Epithelial cell of esophagus (primary cell): Measurements from ENCODE around the gene VWA3B.

Experiments
- DNase-seq: peaks from one replicate; pipeline ENCODE4 v3.0.0; 2010; ENCODE audit warnings: low read depth
- H3K4me3 ChIP-seq: 2 replicates; pipeline ENCODE4 v1.5.1; 2011; ENCODE audit warnings: mild to moderate bottlenecking, low read length, control low read depth
- CTCF ChIP-seq: IDR thresholded peaks from 2 replicates; pipeline ENCODE4 v1.5.1; 2011; ENCODE audit warnings: low read depth, mild to moderate bottlenecking, low read length, control low read depth, inconsistent platforms; ENCODE audit not compliant: insufficient read depth; ENCODE audit errors: missing control alignments

VWA3B gene

GRCh38 chr2:98149333-98149697 lies 62.3 kb downstream of the VWA3B start:
- DNase-seq = peak; percentile 78
- no peak for TF ChIP-seq CTCF
- H3K4me3 ChIP-seq = no peak overlapping the region

- no peak for TF ChIP-seq CTCF
- H3K4me3 ChIP-seq = no peak overlapping the region
- DNase-seq = no peak
Observed at GRCh38 chr2:98153481-98153880, 66.5 kb downstream of the VWA3B start.

GRCh38 chr2:98155291-98155690 lies 68.3 kb downstream of the VWA3B start:
- no peak for TF ChIP-seq CTCF
- no peak overlapping the region for H3K4me3 ChIP-seq
- DNase-seq = no peak

GRCh38 chr2:98155716-98156115 lies 68.7 kb downstream of the VWA3B start:
- H3K4me3 ChIP-seq = no peak overlapping the region
- no peak for TF ChIP-seq CTCF
- peak; percentile 60 for DNase-seq

- no peak overlapping the region for H3K4me3 ChIP-seq
- DNase-seq = no peak
- no peak for TF ChIP-seq CTCF
Observed at GRCh38 chr2:98156304-98156703, 69.3 kb downstream of the VWA3B start.

- TF ChIP-seq CTCF = no peak
- no peak overlapping the region for H3K4me3 ChIP-seq
- no peak for DNase-seq
Observed at GRCh38 chr2:98157557-98157956, 70.6 kb downstream of the VWA3B start.

GRCh38 chr2:98158305-98158704 lies 71.3 kb downstream of the VWA3B start:
- H3K4me3 ChIP-seq = no peak overlapping the region
- no peak for TF ChIP-seq CTCF
- no peak for DNase-seq
